ENCODE results near the gene RAB12.

Gene RAB12

DNA sequence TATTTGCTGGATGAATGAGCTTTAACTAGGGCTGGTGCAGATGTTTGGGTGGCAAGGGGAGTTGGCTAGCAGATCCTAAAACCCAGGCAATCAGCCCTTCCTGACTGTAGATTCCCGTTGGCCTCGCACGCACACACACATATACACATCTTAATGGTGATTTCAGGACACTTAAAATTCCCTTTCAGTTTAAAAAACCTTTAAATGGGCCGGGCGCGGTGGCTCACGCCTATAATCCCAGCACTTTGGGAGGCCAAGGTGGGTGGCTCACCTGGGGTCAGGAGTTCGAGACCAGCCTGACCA lies 76.6 kb downstream of the RAB12 start:
- no peak for DNase-seq

DNA sequence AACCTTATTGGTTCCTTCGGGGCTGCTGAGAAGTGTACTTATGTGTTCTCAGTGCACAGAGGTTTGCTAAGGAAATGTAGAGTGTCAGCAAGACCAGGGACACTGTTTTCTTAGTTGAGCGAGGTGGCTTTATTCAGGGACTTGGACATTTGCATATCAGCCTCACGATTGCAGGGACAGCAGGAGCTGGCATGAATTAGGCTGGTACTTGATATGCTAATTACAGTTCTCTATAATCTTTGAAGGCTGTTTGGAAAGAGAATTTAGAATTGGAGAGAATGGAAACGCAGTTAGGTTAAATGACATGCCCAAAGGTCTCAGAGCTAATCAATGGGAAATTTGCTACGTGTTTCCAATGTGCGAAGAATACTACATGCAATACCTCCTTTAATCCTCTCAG lies 77.4 kb downstream of the RAB12 start:
- DNase-seq: no peak

DNA sequence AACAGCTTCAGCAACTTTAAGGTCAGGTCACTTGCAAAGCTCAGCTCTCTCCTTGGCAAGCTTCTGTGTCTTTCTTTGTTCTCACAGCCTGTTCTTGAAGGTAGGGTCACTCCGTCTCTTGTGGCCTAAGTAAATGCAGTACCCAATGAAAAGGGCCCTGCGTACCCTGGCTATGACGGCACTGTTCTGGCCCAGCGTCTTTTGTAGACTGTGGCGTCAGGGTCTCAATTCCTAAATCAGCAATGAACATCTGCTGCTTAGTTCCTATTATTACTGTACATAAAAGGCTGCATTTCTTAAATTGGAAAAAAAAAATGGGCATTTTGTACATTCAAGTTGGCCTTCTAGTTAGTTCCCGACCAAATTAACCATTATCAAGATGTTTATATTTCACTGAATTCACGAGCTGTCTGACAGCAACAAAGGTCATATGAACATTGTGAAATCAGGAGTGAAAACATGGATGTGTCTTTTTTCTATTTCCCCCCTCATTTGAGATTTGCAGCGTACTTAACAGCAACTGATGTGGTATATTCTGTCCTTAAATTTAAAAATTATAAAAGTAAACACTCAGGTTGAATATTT lies 79.1 kb downstream of the RAB12 start:
- DNase-seq: no peak

DNA sequence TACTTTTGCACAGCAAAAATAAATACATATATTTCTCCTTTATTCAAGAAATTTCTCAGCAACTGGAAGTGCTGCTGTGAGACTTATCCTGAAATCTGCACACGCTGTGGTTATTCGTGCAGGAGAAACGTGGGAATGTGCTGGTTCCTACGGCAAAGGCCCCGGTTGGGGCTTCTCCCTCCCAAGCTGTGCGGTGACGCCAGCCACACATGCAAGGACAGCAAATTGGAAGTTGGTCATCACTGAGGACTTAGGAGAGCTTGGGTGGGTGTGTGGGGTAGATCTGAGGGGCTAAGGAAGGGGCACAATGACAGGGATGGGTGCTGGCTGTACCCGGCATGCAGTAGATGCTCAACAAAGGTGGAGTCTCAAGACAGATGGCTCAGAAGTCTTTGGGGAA lies 79.6 kb downstream of the RAB12 start:
- DNase-seq: no peak
